C4-2B (cell line): ENCODE measurements around the gene MEX3B.

Experiments
- ZFX ChIP-seq: fragments of 450-650 bp; IDR thresholded peaks from 2 replicates; pipeline ENCODE4 v1.6.1; 2017
- TF ChIP-seq, protein P1 (sequence below): fragments of 450-650 bp; conservative IDR thresholded peaks from 2 replicates; pipeline ENCODE4 v1.5.1; 2017; ENCODE audit warnings: mild to moderate bottlenecking

DNA sequence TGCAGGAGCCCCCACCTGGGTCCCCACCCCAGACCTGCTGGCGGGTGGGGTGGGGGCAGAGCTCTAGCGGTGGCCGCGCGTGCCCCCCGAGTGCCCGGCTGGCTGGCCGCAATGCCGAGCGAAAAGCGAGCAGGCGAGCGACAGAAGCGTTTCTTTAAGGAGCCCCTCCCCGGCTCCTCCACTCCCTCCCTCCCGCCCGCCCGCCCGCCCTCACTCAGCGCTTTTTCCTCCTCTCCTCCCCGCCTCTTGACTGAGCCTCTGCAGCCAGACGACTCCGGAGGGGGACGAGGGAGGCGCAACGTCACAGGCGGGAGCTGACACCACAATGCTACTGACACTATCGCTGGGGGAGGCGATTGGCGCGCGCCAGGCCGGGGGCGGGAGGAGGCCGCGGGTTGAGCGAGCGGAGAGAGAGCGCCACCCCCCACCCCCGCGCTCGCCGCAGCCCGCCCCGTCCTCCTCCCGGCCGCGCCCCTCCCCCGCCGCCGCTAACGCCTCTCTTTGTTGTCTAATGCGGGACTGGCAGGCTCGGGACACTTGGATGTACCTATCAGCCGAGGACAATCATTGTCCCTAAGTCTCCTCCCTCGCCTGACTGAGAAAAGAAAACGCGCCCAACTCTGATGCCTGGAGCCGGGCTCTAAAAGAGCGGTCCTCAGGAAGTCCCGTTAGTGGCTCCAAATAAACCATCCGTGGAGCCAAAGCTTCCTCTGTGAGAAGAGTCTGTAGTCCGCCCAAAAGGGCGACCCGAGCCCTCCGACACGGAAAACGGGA lies at the start of gene MEX3B:
- TF ChIP-seq, protein P1, sequence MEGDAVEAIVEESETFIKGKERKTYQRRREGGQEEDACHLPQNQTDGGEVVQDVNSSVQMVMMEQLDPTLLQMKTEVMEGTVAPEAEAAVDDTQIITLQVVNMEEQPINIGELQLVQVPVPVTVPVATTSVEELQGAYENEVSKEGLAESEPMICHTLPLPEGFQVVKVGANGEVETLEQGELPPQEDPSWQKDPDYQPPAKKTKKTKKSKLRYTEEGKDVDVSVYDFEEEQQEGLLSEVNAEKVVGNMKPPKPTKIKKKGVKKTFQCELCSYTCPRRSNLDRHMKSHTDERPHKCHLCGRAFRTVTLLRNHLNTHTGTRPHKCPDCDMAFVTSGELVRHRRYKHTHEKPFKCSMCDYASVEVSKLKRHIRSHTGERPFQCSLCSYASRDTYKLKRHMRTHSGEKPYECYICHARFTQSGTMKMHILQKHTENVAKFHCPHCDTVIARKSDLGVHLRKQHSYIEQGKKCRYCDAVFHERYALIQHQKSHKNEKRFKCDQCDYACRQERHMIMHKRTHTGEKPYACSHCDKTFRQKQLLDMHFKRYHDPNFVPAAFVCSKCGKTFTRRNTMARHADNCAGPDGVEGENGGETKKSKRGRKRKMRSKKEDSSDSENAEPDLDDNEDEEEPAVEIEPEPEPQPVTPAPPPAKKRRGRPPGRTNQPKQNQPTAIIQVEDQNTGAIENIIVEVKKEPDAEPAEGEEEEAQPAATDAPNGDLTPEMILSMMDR, result no peak
- TF ChIP-seq ZFX, result no peak
